Measurements from ENCODE around the gene METTL5. TPM values are rescaled to one million over a fixed set of nuclear protein-coding genes. Genes with fewer than 3 reads are reported as not detected.

The METTL5 gene
- 33.6 and 37.5 TPM in 2 replicates for total RNA-seq

DNA sequence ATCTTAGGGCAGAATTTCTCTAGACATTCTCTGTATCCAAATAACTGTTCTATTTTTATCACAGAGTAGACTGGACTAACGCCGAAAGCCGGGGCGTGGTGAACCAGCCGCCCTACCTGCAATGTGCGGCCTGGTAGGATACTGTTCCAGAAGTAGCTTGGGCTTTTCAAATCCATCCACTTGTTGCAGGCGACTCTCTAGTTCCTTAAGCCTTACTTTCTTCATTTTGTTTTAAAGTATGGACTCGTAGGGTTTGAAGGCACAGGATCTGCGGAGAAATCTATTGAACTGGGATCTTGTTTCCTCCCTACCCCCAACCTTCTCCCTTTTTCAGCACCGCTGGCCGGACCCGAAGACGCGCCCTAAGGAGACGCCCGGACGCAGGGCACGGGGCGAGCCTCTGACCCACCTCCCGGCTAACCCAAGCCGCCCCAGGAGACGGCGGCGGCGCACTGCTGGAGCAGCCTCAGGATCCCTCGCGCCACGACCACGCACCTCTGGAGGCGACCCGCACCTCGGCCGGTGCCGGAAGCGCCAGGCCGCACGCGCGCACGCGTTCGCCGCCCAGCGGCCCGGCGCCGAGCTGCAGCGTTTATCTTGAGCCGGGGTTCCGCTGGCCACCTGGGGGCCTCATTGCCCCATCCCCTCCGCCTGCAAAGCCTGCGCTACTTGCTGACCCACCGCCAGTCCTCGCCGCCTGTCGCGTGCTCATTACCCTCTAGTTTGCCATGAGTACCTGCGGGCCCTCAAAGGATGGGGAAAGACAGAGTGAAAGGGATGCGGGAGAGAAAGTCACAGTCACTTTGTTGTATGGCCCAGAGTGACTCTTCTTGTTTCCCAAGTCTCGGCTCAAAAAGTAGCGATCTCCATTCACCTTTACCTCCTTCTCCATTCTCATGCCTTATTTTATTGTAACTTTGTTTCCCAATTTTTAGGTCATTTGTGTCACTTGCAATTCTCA, at the start of gene METTL5:
Gene METTL5, minus strand, starts transcription at position 533 of the 961 bp plus-strand sequence. Its CDS starts 308 bp downstream, at position 225.

DNA sequence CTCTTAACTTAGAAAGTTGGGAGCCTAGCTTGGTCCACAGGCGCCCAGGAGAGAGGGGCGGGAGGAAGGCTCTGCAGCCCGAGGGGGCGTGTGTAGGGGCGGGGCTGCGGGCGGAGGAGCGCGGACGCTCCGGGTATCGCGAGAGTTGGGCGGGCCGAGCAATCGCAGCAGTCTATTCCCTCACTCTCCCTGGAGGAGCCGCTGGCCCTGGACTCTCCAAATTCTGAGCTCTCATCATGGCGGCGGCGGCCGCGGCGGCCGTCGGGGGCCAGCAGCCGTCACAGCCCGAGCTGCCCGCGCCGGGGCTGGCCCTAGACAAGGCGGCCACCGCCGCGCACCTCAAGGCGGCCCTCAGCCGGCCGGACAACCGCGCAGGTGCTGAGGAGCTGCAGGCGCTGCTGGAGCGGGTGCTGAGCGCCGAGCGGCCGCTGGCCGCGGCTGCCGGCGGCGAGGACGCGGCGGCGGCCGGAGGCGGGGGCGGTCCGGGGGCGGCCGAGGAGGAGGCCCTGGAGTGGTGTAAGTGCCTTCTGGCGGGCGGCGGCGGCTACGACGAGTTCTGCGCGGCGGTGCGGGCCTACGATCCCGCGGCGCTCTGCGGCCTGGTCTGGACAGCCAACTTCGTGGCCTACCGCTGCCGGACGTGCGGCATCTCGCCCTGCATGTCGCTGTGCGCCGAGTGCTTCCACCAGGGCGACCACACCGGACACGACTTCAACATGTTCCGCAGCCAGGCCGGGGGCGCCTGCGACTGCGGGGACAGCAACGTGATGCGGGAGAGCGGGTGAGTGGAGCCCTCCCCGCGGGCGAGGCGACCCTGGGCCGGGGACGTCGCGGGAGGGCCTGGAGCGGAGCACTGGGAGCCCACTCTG, 2.8 kb upstream of the METTL5 start, which contains the start of gene UBR3:
Gene UBR3, plus strand, starts transcription at position 183 of the 869 bp plus-strand sequence. Its CDS starts 54 bp downstream, at position 237.

GRCh38 chr2:169798718-169799592, 25.8 kb downstream of the METTL5 start, which contains the start of gene SSB:
Gene SSB, plus strand, starts transcription at chr2:169798871. Its CDS starts 2,090 bp downstream, at chr2:169800961.

Other genes starting within 250 kb of the METTL5 start
- 30.7 and 32.4 TPM in 2 replicates for gene PPIG, start 240.6 kb downstream of the METTL5 start, total RNA-seq
- gene CFAP210, start 130.5 kb downstream of the METTL5 start, total RNA-seq: not detected in 2 replicates
- gene PHOSPHO2, start 130.4 kb downstream of the METTL5 start, total RNA-seq: 1.5 and 1.8 TPM in 2 replicates
- gene KLHL23, start 91.1 kb downstream of the METTL5 start, total RNA-seq: 2.4 and 3.3 TPM in 2 replicates
- gene SSB, start 26.0 kb downstream of the METTL5 start, total RNA-seq: 92.3 and 112 TPM in 2 replicates
- gene UBR3, start 2.5 kb upstream of the METTL5 start, total RNA-seq: 46.0 and 49.8 TPM in 2 replicates

Data from smooth muscle cell of the umbilical artery (primary cell).